GM12874 (cell line): ENCODE data around the gene BBX.

Experiments
- TF ChIP-seq, protein P1 (sequence below): IDR thresholded peaks from 2 replicates; pipeline ENCODE4 v1.5.1; 2011; ENCODE audit warnings: low read depth, mild to moderate bottlenecking, control low read depth, low read length, moderate library complexity; ENCODE audit not compliant: insufficient read depth

Gene BBX

DNA sequence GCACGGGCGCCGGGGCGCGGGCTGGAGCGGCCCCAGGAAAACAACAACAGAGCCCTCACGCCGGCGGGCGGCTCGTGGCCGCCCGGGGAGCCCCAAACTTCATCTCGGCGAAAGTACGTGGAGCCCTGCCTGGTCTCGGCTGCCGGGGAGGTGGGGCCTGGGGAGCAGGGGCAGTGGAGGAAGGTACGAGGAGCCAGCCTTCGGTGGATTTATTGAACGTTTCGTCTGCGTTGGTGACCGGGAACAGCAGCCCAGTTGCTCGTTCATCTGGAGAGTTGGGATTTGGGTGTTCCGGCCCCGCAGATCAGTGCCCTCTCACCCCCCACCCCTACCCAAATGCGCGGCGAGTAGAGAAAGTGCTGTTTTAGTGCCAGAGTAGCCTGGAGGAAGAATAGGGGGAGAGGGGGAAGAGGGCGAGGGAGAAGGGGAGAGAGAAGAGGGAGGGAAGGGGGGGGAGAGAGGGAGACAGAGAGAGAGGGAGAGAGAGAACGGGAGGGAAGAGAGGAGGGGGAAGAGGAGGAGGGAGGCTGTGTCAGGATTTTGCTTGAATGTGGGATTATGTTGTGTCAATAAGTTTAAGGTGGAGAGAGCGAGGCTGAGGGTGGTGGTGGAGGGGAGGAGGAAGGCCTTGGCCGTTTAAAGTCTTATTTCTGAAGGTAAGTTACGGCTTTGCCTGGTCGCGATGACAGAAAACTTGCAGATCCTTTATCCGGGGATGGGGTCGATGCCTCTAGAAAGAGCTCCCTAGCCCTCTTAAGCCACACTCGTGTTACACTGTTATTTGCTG is 970 bp downstream of the BBX start:
- TF ChIP-seq, protein P1, sequence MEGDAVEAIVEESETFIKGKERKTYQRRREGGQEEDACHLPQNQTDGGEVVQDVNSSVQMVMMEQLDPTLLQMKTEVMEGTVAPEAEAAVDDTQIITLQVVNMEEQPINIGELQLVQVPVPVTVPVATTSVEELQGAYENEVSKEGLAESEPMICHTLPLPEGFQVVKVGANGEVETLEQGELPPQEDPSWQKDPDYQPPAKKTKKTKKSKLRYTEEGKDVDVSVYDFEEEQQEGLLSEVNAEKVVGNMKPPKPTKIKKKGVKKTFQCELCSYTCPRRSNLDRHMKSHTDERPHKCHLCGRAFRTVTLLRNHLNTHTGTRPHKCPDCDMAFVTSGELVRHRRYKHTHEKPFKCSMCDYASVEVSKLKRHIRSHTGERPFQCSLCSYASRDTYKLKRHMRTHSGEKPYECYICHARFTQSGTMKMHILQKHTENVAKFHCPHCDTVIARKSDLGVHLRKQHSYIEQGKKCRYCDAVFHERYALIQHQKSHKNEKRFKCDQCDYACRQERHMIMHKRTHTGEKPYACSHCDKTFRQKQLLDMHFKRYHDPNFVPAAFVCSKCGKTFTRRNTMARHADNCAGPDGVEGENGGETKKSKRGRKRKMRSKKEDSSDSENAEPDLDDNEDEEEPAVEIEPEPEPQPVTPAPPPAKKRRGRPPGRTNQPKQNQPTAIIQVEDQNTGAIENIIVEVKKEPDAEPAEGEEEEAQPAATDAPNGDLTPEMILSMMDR, result no peak

DNA sequence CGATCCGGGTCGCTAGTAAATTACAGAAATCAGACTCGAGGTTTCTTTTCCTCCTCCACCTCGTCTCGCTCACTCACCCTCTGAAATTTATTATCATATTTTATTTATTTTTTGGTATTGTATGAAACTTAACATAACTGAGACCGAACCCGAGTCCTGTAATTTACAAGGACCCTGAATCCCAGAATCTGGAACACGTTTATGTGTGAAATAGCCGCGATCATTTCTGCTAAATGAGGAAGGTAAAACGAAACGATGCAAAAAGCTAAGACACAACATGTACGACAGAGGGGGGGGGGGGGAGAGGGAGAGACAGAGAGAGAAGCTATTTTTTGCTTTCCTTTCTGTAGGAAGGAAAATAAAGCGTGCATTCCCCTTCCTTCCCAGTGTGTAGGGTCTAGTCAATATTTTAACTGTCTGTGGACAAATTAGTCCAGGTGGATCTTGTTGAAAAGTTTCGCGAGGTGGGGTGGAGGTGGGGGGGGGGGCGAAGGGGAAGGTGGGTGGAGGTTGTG is 1.6 kb downstream of the BBX start:
- TF ChIP-seq, protein P1, result no peak

DNA sequence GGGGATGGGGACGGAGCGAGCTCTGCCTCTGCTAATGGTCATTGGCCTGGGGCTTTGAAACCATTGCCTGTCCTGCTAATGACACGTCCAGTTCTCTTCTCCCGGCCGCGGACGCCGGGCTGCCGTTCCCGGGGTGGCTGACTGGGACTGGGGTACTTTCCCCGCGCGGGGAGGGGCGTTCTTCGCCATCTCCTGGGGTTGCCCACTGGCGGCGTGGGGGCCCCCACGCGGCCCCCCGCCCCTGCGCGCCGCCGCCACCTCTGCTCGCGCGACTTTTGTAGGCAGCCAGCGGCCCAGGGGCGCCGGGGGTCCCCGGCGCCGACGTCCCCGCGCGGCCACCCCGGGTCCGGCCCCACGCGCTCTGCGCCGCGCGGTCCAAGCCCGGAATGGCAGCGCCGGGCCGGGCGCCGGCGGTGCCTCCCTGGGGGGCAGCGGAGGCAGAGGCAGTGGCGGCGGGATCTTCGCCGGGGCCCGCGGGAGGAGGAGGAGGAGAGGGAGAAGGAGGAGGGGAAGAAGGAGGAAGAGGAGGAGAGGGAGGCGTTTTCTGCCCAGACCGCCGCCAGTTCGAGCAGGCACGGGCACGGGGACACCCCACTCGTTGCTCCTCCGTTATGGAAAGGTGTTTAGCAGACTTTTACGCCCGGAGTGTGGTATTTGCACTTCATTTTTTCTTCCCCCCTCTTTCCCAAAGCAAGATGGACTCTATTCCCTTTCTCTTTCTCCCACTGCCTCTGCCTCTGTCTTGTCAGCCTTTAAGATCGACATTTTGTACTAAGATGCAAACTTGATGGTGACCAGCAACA is 2.3 kb downstream of the BBX start:
- TF ChIP-seq, protein P1, result no peak

DNA sequence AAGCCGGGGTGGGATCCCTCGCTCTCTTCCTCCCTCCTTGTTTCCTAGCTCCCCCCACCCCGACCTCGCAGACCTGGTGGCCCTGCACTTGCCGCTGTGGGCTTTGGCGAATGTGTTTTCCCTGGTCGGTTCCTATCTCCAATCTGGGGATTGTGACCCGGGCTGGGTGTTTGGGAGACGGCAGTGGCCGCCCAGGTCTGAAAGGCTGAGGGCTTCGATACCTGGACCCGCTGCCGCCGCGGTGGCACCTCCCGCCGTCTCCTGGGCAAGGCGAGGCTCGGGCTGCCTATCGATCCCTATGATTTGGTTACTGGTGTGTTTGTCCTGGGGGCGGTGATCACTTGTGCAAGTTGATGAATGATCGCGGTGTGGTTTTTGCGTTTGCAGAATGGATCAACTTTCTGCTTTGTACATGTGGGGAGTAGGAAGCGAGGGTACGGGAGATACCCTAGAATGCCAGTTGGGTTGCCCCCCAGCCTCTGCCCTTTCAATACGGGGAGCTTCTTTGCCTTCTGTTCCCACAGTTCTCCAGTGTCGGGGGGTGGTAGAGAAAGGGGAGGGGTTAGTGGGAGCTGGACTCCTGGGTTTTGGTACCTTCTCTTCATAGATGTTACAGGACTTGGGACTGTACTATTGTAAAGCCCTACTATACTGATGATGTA is 3.0 kb downstream of the BBX start:
- TF ChIP-seq, protein P1, result no peak

DNA sequence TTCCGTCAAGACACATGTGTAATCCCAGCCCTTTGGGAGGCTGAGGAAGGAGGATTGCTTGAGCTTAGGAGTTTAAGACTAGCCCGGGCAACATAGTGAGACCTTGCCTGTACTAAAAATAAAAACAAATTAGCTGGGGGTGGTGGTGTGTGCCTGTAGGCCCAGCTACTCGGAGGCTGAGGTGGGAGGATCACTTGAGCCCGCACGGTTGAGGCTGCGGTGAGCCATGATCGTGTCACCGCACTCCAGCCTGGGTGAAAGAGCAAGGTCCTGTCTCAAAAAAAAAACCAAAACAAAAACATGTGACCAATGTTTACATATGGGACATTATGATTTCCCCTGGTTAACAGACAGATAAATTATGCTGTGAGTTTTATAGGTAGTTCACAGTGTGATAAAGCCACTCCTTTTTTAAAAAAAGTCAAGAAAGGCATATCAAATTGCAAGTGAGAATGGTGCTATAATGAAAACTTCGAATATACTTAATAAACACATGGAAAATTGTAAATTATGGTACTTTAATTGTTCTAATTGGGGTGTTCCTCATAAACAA is 9.2 kb downstream of the BBX start:
- TF ChIP-seq, protein P1, result no peak

DNA sequence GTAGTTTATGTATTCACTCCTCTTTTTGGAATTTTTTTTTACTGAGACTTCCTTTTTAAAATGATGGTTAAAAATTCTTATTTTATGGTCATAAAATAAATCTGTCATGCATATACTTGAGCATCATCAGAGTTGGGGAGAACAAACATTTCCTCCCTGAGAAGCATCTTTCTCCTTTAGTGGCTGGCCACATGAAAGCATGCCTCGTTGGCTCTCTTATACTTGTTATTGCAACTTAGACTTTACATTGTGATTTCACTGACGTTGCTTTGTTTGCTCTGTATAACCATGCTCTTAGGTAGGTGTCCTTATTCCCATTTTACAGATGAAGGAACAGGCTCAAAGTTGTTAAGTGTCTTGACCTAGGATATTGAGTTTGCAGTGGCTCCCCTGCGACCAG is 18.1 kb downstream of the BBX start:
- TF ChIP-seq, protein P1, result no peak

DNA sequence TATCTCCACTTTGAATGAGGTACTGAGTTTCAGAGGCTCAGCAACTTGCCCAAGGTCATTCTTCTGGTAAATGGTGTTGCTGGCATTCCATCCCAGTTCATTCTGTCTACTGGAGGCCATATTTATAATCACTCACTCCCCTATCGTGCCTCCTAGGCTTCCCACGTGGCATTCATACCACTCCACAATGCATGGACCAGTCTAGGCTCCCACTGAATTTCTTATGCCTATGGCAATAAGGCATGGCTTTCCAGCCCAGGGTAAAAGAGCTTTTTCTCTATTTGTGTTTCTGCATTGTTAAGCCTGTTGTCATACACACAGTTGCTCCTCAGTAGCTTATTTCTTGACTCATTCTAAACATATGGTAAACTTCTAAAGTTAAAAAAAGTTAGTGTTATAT is 19.9 kb downstream of the BBX start:
- TF ChIP-seq, protein P1, result no peak
